ENCODE measurements around the gene ATP6AP2.
A peak's percentile ranks its signal among the peaks of the same experiment; 100 is the strongest.
"Not testable (repeated sequence)": the region's sequence is repeated elsewhere in the genome, so short reads cannot be mapped to it uniquely, and the experiment has no call there.

The ATP6AP2 gene, protein sequence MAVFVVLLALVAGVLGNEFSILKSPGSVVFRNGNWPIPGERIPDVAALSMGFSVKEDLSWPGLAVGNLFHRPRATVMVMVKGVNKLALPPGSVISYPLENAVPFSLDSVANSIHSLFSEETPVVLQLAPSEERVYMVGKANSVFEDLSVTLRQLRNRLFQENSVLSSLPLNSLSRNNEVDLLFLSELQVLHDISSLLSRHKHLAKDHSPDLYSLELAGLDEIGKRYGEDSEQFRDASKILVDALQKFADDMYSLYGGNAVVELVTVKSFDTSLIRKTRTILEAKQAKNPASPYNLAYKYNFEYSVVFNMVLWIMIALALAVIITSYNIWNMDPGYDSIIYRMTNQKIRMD

DNA sequence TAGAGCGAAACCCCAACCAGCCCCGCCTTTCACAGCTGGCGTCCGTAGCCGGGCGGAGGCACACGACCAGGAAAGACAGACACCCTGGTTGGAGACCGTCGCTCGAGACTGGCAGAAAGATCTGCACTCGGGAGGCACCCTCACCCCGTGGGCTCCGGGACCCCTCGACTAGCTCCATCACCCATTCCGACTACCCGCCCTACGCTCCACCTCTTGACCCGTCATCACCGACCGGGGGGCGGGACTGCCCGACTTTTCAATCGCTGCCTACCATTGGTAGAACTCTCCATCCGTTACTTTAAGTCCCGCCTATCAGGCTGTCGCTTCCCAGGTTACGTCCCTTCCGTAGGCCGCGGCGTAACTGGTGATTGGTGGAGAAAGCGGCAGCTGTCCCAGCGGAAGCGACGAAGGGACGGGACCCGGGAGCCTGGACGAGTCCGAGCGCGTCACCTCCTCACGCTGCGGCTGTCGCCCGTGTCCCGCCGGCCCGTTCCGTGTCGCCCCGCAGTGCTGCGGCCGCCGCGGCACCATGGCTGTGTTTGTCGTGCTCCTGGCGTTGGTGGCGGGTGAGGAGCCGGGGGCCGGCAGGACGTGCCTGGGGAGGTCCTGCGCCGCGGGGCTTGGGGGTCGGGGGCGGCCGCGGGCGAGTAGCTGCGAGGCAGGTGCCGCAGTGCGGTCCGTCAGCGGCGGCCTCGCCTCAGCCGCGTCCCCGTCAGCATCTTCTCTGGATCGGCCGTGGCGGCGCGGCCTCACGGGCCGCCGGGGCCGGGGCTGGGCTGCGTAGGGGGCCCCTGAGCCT, at the start of gene ATP6AP2:
ATP6AP2 (plus strand) TSS at position 434 of the 799 bp plus-strand sequence; CDS start at position 530, 96 bp downstream.
- peak; percentile 89 for DNase-seq

DNA sequence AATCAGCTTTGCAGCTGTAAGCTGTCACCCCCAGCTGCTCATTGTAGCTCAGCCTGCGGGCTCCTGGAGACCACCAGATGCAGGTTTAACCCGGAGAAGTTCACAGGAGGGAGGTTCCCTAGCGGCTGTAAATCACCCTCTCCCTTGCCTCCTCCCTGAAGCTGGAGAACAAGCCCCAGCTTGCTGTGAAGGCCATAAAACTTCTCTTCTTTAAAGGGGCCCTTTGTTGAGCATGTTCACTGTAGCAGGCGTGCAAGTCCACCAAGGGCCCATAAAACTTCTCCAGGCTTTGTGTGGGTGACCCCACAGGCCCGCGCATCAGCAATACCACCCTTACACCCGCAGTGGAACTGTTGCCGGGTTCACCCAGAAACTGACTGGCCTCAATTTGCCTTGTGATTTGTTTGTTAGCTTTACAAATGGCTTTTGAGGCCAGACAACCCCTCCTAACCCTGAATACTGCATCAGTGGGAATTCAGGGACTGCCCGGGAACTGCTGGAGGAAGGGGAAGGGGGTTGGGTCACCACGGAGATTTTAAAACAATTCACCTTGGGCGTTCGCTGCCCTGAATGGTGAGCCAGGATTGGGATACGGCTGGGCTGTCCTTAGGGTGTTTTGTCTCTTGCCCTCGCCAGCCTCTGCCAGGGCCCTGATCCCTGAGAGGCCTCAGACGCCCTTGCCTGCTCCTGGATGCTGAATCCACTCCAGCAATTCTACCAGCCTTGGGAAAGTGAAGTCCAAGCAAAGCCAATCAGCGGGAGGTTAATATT, 49.5 kb upstream of the ATP6AP2 start:
- DNase-seq, result no peak

DNA sequence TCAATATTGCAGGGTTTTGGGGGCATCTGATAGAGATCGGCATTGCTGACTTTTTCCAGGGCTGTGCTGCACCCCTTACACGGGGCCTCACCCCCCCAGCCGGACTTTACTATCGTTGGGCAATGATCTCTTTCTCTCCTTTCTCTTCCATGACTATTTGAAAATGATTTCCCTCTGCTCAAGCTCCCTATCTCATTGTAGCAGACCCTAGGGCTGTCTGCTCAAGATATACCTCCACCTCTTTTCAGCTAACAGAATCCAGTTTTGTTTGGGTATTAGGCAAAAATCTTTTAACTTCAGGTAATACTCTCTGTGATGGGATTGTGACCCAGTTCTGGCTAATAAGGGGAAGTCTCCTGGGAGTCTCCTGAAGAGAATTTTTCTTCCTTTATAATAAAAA, 43.5 kb upstream of the ATP6AP2 start:
- no peak for DNase-seq

DNA sequence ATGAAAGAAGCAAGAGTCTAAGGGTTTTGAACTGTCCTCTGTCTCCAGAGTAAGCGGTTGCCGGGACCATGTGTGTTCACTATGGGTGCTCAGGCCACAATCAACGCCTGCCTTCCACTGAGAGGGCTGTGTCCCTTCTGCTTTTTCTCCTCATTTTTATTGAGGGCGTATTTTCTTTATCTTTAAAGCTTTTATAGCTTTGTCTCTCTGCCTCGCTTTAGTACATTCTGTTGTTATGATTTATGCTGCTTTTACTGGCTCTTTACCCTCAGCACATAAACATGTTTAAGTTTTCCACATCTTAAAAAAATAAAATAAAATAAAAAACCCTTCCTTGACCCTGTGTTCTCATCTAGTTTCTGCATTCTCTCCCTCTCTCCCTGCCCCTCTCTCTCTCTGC, 42.4 kb upstream of the ATP6AP2 start:
- DNase-seq, result no peak

DNA sequence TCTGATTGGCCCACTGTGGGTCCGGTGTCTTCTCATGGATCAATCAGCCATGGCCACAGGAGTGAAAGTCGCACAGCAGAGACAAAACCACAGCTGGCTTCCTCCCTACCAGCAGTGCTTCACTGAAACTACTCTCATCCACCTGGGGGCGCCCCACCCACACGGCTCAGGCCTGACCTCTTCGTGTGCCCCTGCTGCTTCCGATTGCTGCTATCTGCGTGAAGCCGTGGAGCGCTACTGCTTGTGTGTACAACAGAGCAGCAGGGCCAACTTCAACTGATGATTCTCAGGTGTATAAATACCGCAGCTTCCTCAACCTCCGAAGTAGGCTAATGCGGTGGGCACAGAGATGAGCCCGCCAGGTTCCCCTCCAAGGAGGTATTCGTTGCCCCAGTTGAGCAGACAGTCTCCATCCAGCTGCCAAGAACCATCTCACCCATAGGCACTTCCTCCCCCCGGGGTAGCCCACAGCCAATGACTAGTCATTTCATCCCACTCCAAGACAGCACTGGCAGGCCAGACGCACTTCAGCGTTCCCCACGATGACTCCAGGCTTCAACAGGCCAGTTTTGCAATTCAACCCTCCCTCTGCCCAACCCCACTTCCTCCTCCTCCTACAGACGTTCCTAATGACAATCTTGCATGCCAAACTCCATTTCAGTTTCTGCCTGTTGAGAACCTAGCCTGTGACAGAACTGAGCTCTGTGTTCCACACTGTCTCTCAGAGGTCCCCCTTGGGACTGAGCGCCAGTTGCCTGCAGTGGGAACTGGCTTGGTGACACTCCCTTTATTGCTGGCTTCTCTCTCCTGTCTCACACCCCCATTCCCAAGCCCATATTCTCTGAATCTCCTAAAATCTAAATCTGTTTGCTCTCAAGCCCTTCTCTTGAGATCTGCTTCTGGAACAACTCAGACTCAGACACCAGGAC, 41.3 kb upstream of the ATP6AP2 start:
- DNase-seq, result peak; percentile 54

DNA sequence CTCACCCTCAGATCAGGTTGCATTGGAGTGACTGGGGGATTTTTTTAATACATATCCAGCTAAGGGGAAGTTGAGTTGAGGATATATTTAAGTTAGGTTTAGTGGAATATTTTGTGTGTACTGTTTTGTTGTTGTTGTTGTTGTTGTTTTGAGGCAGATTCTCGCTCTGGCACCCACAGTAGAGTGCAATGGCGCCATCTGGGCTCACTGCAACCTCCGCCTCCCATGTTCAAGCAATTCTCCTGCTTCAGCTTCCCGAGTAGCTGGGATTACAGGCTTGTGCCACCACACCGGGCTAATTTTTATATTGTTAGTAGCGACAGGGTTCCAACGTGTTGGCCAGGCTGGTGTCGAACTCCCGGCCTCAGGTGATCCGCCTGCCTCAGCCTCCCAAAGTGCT, 38.6 kb upstream of the ATP6AP2 start:
- DNase-seq, result no peak

DNA sequence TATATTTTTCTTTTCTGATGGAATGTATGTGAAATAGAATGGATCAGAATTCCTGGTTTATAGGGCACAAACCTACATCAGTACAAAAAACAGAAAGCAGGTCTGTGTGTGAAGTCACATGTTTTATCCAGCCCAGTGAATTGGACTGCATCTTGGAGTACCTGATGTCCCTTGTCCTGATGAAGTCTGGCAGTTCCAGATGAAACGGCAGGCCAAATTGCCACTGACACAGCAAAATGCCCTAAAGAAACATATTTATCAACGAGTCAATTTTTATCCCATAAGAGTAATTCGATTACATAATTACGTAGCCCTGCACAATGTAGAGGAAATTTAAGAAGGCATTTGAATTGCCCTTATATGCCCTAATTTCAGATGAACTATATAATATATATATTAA, 37.8 kb upstream of the ATP6AP2 start:
- no peak for DNase-seq

DNA sequence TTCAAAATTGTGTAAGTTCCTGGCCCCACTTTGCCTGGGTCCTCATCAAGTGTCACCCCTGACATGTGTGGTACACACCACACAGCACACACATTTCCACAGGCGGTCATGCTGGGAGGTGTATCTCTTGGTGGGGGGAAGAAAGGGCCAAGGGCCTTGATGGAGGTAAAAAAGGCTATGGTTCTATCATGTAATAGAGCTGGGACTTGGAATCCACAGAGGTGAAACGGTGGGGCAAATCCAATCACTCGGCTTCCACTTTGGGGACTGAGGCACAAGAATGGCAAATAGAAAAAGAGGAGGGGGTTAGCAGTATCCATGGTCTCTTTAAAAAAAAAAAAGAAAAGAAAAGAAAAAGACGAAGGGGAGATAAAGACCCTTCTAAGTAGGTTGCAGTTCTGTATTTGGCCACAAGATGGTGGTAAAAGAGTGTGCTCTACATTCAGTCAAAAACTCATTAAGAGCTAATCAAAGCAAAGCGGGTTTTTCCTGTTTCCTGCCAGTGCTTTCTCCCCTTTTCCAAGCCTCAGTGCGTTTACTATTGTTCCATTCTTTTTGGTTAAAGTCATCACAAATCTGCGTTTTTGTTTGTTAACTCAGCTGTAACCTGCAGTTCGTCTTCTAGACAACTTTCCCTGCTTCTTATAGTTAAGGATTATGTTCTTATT, 37.0 kb upstream of the ATP6AP2 start:
- no peak for DNase-seq

DNA sequence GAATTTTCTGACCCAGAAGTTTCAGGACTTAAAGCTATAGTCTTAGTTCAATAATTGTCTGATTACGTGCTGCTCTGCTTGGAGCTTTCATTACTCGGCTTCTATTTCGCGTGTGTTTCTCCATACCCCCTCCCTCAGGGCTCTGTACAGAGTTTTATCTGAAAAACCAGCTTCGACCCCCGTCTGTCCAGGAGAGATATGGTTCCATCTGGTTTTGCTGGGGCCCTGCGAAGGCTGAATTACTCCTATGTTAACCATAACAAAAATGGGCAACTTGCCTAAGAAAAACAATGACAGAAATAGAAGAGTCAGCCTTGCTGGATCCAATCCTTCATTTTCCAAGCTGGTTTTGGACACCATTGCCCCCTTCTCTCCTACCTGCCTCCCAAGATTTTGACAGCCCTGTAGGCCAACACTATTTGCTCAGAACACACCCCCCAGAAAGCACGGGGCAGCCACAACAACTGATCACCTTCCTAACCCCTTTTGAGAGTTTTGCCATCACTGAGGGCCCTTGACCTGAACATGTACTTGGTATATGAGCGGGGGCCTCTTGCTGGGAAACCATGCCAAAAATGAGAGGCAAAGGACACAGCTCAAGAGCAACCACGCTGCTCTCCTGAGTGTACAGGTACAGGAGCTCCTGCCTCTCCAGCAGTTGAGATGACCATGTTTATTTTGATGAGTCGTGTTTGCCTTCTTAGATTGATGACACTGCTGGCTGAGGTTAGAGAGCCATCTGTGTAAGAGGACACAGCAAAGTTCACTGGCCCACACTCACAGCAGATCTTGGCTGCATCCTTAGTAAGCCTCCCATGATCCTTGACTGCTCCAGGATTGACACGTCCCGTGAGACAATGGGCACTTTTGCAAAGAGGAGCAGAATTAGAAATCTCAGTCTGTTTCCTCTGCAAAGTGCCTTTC, 36.2 kb upstream of the ATP6AP2 start:
- DNase-seq, result no peak

DNA sequence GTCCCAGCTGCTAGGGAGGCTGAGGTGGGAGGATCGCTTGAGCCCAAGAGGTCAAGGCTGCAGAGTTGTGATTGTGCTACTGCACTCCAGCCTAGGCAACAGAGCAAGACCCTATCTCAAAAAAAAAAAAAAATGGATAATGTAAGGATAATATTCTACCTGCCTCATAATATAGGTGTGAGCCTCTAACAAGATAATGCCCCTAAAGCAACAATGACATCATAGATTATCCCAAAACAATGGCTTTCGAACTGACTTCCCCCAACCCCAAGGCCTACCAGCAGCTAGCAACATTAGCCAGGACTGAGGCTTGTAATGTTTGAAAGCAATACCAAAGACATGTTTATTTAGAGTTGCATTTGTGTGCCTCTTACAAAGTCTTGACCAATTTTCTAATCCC, 33.9 kb upstream of the ATP6AP2 start:
- DNase-seq, result no peak

DNA sequence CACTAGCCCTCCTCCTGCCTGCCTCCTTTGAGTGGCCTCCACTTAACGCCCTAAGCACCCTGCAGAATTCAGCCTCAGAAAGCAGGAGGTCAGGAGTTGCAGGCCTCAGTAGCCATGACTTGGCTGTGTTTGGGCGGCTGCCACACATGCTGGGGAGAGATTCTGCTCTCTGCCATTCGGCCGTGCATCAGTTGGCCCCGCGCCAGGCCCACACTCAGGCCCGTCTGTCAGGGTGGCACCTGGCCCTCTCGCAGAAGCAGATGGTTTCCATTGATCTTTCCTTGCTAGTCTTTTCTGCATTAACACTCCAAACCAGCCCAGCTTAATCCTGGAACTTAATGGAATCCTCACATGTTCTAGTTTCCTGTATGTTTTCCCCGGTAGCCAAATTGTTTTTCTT, 30.7 kb upstream of the ATP6AP2 start:
- no peak for DNase-seq

DNA sequence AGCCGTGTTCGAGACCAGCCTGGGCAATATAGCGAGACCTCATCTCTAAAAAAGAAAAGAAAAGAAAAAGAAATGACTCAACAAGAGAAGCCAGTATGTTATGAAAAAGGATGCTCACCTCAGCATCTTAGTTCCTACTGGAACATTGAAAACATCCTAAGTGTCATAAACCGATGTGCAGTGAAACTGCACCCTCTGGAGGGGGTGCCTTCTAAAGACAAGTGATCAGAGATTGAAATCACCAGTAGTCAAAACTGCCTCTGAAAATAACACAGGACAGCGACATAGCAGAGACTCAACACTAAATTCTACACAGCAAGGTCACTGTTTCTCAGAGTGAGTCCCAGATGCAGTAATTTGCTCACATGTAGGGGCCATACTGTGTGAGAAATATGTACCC, 28.0 kb upstream of the ATP6AP2 start:
- DNase-seq, result no peak

DNA sequence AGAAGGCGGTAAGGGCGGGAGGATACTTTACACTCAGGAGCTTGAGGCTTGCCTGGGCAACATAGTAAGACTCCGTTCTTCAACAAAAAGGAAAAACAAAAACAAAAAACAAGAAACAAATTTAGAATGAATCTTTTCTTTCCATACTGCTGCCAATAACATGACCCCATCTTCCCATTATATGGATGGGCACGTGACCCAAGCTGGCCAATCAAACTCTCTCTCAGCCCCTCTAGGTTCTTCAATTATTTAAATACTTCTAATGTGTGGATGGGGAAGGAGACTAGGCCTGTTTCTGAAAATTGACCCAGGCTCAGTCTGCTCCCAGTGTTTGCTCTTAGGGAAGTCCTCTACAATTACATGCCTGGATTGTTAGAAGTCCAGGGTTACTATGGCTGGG, 22.2 kb upstream of the ATP6AP2 start:
- DNase-seq, result no peak

DNA sequence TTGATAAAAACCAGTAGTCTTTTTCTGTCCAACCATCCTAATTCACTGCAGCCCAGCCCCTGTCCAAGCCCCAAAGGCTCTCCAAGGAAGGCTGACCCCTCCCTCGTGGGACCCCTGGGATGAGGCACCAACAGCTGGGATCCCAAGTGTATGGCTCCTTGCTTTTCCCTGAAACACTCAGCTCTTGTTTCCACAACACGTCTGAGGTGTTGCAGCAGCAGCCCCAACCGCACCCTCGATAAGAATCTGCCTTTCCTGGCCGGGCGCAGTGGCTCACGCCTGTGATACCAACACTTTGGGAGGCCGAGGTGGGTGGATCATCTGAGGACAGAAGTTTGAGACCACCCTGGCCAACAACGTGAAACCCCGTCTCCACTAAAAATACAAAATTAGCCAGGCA, 17.0 kb upstream of the ATP6AP2 start:
- DNase-seq, result no peak

DNA sequence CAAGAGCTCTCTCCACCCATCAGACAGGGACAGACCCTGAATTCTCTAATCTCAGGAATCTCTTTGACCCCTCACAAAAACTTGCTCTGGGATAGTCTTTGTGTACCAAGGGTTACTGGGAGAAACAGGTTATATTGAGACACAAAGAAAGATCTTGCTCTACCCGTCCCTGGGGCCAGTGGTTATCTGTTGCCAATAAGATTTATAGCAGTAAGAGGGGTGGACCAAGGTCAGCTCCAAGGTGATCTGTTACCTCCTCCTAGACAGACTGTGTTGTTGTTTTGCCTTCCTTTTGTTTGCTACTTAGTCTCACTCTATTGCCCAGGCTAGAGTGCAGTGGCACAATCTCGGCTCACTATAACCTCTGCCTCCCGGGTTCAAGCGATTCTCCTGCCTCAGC, 16.3 kb upstream of the ATP6AP2 start:
- DNase-seq, result no peak

DNA sequence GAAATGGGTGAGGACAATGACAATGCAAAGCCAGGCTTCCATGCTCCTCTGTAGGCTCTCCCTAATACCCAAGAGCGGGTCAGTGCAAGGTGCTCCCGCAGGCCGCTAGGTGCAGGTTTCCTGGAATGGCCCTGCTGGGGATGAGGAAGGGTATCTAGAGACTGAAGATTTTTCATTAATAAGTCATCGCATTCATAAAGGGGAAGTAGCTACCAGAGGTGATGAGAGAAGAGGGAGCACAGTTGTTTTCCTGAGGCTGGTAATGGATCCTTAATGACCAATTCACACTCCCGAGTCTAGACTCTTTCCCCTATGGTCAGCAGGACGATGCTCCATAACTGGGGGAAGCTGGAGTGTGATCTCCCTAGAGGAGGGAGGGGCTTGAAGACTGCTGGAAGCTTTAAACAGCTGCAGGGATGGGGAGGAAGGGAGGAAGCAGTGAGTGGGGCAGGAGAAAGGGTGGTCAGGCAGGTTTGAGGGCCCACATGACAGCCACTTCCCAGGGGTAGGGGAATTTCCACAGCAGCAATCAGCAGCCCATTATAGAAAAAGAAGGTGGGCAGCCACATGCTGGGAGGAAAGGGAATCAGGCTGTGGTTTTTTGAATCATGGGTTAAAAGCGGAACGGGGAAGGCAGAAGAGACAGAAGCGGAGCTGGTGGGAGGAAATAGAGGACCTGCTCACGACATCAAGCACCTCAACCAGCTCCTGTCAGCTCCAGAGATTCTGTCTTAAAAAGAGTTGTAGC, 10.2 kb upstream of the ATP6AP2 start:
- no peak for DNase-seq

DNA sequence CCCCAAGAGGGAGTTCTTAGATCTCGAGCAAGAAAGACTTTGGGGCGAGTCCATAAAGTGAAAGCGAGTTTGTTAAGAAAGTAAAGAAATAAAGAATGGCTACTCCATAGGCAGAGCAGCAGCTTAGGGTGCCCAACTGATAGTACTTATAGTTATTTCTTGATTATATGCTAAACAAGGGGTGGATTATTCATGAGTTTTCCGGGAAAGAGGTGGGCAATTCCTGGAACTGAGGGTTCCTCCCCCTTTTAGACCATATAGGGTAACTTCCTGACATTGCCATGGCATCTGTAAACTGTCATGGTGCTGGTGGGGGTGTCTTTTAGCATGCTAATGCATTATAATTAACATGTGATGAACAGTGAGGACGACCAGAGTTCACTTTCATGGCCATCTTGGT, 9.6 kb upstream of the ATP6AP2 start:
- DNase-seq, result not testable (repeated sequence)

DNA sequence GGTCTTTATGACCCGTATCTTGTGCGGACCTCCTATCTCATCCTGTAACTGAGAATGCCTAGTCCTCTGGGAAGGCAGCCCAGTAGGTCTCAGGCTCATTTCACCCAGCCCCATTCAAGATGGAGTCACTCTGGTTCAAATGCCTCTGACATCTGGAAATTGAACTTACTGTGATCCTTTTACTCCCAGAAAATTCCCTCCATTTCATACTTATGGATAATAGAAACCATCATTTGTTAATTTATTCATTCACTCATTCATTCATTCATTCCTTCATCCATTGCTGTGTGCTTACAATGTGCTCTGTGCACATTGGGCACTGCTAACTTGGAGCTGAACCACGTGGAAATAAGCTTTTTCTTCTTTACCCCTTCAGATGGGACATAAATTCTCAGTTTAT, 9.2 kb upstream of the ATP6AP2 start:
- DNase-seq, result no peak

DNA sequence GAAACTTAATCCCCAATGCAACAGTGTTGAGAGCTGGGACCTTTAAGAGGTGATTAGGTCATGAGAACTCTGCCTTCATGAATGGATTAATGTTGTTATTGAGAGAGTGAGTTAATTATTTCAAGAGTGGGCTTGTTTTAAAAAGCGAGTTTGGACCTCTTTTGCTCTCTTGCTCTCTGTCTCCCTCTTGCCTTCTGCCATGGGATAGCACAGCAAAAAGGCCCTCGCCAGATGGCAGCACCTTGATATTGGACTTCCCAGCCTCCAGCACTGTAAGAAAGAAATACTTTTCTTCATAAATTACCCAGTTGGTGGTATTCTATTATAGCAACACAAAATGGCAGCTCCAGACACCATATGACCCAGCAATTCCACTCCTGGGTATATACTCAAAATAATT, 7.0 kb upstream of the ATP6AP2 start:
- no peak for DNase-seq

DNA sequence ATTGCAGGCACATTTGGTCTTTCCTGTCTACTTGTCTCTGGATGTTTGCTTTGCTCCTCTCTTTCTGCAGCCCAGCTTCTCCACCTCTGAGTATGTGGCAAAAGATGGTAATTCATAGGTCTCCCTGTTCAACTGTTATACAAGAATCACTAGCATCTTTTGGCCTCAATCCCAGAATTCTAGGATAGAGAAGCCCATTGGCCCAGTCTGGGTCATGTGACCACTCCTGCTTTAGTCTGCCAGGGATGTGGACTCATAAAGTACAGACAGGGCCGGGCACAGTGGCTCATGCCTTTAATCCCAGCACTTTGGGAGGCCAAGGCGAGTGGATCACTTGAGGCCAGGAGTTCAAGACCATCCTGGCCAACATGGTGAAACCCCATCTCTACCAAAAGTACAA, 5.4 kb upstream of the ATP6AP2 start:
- DNase-seq, result not testable (repeated sequence)

Data from stimulated activated naive CD4-positive, alpha-beta T cell treated with Interleukin-2 at 50 U/mL for 16 hours (primary cell).